OCI-LY7 (cell line): Measurements from ENCODE around the gene ABI2. TPM values are rescaled to one million over a fixed set of nuclear protein-coding genes. Genes with fewer than 3 reads are reported as not detected.
"Not testable (repeated sequence)": the region's sequence is repeated elsewhere in the genome, so short reads cannot be mapped to it uniquely, and the experiment has no call there.

Experiments
- BruUV-seq: library from RNA; stranded (reverse); fragments of 400-500 nt; replicated peaks from 2 replicates; lab custom pipeline; 2021; lab: Mats Ljungman, UMichigan
- CTCF ChIA-PET: fragments of 300-600 bp; sonication (Branson Sonifier 250); formaldehyde crosslinking; loops from one replicate; lab custom pipeline; 2022; ENCODE audit warnings: antibody characterized with exemption; ENCODE audit not compliant: unreplicated experiment; lab: Charles Lee
- POLR2A ChIA-PET: fragments of 300-600 bp; sonication (Branson Sonifier 250); formaldehyde crosslinking; loops from one replicate; lab custom pipeline; 2022; ENCODE audit warnings: antibody characterized with exemption; lab: Charles Lee
- DNase-seq: peaks from one replicate; pipeline ENCODE4 v3.0.0-alpha.2; 2015; ENCODE audit warnings: low spot score
- H2AFZ ChIP-seq: fragments of 200-600 bp; sonication (generic), shearing (Covaris generic); 2 replicates; pipeline ENCODE4 v1.6.1; 2014; ENCODE audit warnings: mild to moderate bottlenecking, antibody characterized with exemption, low read length, moderate library complexity
- H3K27ac ChIP-seq: fragments of 200-600 bp; sonication (generic); 2 replicates; pipeline ENCODE4 v1.5.1; 2014; ENCODE audit warnings: mixed run types, low read depth, mild to moderate bottlenecking, moderate library complexity, low read length, inconsistent platforms; ENCODE audit not compliant: poor library complexity, severe bottlenecking
- H3K36me3 ChIP-seq: fragments of 200-600 bp; sonication (generic); 2 replicates; pipeline ENCODE4 v1.6.1; 2014; ENCODE audit warnings: mild to moderate bottlenecking, antibody characterized with exemption, low read length, moderate library complexity, mixed read lengths; ENCODE audit not compliant: insufficient read depth
- H3K4me1 ChIP-seq: fragments of 200-600 bp; sonication (generic); 2 replicates; pipeline ENCODE4 v1.5.1; 2014; ENCODE audit warnings: mild to moderate bottlenecking, low read length; ENCODE audit not compliant: insufficient read depth, poor library complexity, severe bottlenecking
- H3K4me2 ChIP-seq: fragments of 200-600 bp; sonication (generic); 2 replicates; pipeline ENCODE4 v1.6.1; 2014; ENCODE audit warnings: mild to moderate bottlenecking, low read length
- H3K4me3 ChIP-seq: fragments of 200-600 bp; sonication (generic); 2 replicates; pipeline ENCODE4 v1.5.1; 2014; ENCODE audit warnings: mild to moderate bottlenecking, low read depth, low read length; ENCODE audit not compliant: poor library complexity, severe bottlenecking
- H3K79me2 ChIP-seq: fragments of 200-600 bp; sonication (generic); 2 replicates; pipeline ENCODE4 v1.6.1; 2016; ENCODE audit warnings: low read depth, mild to moderate bottlenecking, low read length, moderate library complexity, mixed read lengths; ENCODE audit not compliant: insufficient read depth
- H3K9me2 ChIP-seq: fragments of 200-600 bp; sonication (generic); 2 replicates; pipeline ENCODE4 v1.6.1; 2016; ENCODE audit warnings: mild to moderate bottlenecking, low read length, mixed read lengths; ENCODE audit not compliant: insufficient read depth
- H3K9me3 ChIP-seq: fragments of 200-600 bp; sonication (generic); 2 replicates; pipeline ENCODE4 v1.6.1; 2014; ENCODE audit warnings: mild to moderate bottlenecking, mixed run types, low read length, mixed read lengths
- H4K20me1 ChIP-seq: fragments of 200-600 bp; sonication (generic); 2 replicates; pipeline ENCODE4 v1.6.1; 2014; ENCODE audit warnings: mild to moderate bottlenecking, antibody characterized with exemption, low read length, moderate library complexity, mixed read lengths; ENCODE audit not compliant: insufficient read depth
- EZH2phosphoT487 ChIP-seq: fragments of 200-600 bp; sonication (generic); IDR thresholded peaks from 2 replicates; pipeline ENCODE4 v1.6.1; 2018; ENCODE audit warnings: low read depth, borderline replicate concordance, mild to moderate bottlenecking, mixed run types, antibody characterized with exemption, low read length, moderate library complexity, mixed read lengths
- intact Hi-C: fragments of 100-400 bp; cut with micrococcal nuclease; formaldehyde crosslinking; loops from one replicate; pipeline ENCODE4 v1.10.0; 2022; ENCODE audit not compliant: unreplicated experiment
- total RNA-seq, 2 experiments: library from RNA; depleted of rRNA in 1 of 2; stranded (reverse); fragments of >200 nt in 1 of 2; shearing (Covaris generic) in 1 of 2; gene quantifications; 2 replicates each; pipeline ENCODE4 v1.2.3, GENCODE V29; 2014 to 2022
- TF ChIP-seq, protein P1 (sequence below): fragments of 200-600 bp; sonication (generic); conservative IDR thresholded peaks from 2 replicates; pipeline ENCODE4 v1.5.1; 2014; ENCODE audit warnings: mild to moderate bottlenecking, antibody characterized with exemption, low read length, moderate library complexity, mixed read lengths

The ABI2 gene
- total RNA-seq, 2 experiments from 2014 or later: 37.9 to 64.6 TPM

GRCh38 chr2:203418271-203418670 lies 90.1 kb downstream of the ABI2 start:
- no peak overlapping the region for H3K27ac ChIP-seq
- H3K4me1 ChIP-seq: no peaks in the 10 kb centered on the region
- H3K9me3 ChIP-seq: no peaks in the 10 kb centered on the region
- no peak overlapping the region for H3K4me2 ChIP-seq
- ChIA-PET CTCF (no interaction called here), POLR2A (interaction anchor here (2.0 kb wide), 1 partner anchor 10 kb away, joined by 7 read pairs; no protein-coding TSS in a partner anchor)
- intact Hi-C loops: no loop called here
- no peak for DNase-seq
- TF ChIP-seq EZH2phosphoT487: no peak
- TF ChIP-seq, protein P1, sequence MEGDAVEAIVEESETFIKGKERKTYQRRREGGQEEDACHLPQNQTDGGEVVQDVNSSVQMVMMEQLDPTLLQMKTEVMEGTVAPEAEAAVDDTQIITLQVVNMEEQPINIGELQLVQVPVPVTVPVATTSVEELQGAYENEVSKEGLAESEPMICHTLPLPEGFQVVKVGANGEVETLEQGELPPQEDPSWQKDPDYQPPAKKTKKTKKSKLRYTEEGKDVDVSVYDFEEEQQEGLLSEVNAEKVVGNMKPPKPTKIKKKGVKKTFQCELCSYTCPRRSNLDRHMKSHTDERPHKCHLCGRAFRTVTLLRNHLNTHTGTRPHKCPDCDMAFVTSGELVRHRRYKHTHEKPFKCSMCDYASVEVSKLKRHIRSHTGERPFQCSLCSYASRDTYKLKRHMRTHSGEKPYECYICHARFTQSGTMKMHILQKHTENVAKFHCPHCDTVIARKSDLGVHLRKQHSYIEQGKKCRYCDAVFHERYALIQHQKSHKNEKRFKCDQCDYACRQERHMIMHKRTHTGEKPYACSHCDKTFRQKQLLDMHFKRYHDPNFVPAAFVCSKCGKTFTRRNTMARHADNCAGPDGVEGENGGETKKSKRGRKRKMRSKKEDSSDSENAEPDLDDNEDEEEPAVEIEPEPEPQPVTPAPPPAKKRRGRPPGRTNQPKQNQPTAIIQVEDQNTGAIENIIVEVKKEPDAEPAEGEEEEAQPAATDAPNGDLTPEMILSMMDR: no peak
- no TSS peak for BruUV-seq
- no peak overlapping the region for H2AFZ ChIP-seq
- no peak overlapping the region for H3K4me3 ChIP-seq
- peaks cover 48% of the 10 kb centered on the region for H3K36me3 ChIP-seq
- no peaks in the 10 kb centered on the region for H3K79me2 ChIP-seq
- H4K20me1 ChIP-seq: no peaks in the 10 kb centered on the region
- H3K9me2 ChIP-seq: no peaks in the 10 kb centered on the region

DNA sequence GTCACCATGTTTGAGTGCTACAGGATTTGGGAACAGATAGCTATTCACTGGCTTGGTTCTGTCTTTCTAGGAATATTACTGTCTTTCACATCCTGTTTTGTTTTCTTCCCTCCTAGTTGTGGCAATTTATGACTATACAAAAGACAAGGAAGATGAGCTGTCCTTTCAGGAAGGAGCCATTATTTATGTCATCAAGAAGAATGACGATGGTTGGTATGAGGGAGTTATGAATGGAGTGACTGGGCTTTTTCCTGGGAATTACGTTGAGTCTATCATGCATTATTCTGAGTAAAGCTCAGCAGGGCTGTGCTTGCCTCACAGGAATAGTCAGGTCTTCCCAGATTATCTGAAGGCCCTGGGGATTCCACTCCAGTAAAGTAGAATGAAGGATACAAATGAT lies 98.9 kb downstream of the ABI2 start:
- Histone ChIP-seq H3K36me3 (peaks cover 51% of the 10 kb centered on the region), H3K4me2 (no peak overlapping the region), H3K27ac (no peak overlapping the region), H4K20me1 (no peaks in the 10 kb centered on the region), H3K4me3 (no peak overlapping the region), H2AFZ (no peak overlapping the region), H3K9me3 (no peaks in the 10 kb centered on the region), H3K4me1 (peaks cover 16% of the 10 kb centered on the region), H3K79me2 (no peaks in the 10 kb centered on the region), H3K9me2 (no peaks in the 10 kb centered on the region)
- CTCF ChIA-PET: no interaction called here
- DNase-seq: no peak
- POLR2A ChIA-PET: interaction anchor here (0.5 to 0.8 kb wide), 5 partner anchors 30 to 264 kb away, joined by 3 to 10 read pairs (median 3); no protein-coding TSS in a partner anchor
- intact Hi-C loops: no loop called here
- TF ChIP-seq, protein P1: no peak
- TF ChIP-seq EZH2phosphoT487: no peak
- no TSS peak for BruUV-seq

GRCh38 chr2:203429643-203430042 lies 101.4 kb downstream of the ABI2 start:
- POLR2A ChIA-PET: interaction anchor here (0.6 to 1.5 kb wide), 2 partner anchors 9 to 183 kb away, joined by 3 to 6 read pairs; no protein-coding TSS in a partner anchor

More at GRCh38 chr2:203429643-203430042, 101.4 kb downstream of the ABI2 start:
- H3K9me3 ChIP-seq, H4K20me1 ChIP-seq, H3K27ac ChIP-seq, H2AFZ ChIP-seq, BruUV-seq, DNase-seq, H3K4me3 ChIP-seq, H3K79me2 ChIP-seq, H3K4me2 ChIP-seq, H3K9me2 ChIP-seq: not testable (repeated sequence)
- Histone ChIP-seq H3K36me3 (peaks cover 34% of the 10 kb centered on the region), H3K4me1 (peaks cover 37% of the 10 kb centered on the region)
- CTCF ChIA-PET: interaction anchor here (1.1 kb wide), 2 partner anchors 25 to 255 kb away, joined by 3 read pairs; no protein-coding TSS in a partner anchor
- intact Hi-C loops: loop anchor here (5.0 to 10.0 kb wide), 2 partner anchors 192 to 515 kb away; partner anchors contain the start of genes CARF, CYP20A1 and WDR12
